LNCAP (cell line): ENCODE results near the gene STK32C.

Experiments
- TF ChIP-seq, protein P1 (sequence below): fragments of 450-650 bp; IDR thresholded peaks from 2 replicates; pipeline ENCODE4 v1.5.1; 2017; ENCODE audit warnings: mild to moderate bottlenecking

Gene STK32C

GRCh38 chr10:132204781-132205473, 102.8 kb downstream of the STK32C start:
- TF ChIP-seq, protein P1, sequence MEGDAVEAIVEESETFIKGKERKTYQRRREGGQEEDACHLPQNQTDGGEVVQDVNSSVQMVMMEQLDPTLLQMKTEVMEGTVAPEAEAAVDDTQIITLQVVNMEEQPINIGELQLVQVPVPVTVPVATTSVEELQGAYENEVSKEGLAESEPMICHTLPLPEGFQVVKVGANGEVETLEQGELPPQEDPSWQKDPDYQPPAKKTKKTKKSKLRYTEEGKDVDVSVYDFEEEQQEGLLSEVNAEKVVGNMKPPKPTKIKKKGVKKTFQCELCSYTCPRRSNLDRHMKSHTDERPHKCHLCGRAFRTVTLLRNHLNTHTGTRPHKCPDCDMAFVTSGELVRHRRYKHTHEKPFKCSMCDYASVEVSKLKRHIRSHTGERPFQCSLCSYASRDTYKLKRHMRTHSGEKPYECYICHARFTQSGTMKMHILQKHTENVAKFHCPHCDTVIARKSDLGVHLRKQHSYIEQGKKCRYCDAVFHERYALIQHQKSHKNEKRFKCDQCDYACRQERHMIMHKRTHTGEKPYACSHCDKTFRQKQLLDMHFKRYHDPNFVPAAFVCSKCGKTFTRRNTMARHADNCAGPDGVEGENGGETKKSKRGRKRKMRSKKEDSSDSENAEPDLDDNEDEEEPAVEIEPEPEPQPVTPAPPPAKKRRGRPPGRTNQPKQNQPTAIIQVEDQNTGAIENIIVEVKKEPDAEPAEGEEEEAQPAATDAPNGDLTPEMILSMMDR = no peak

DNA sequence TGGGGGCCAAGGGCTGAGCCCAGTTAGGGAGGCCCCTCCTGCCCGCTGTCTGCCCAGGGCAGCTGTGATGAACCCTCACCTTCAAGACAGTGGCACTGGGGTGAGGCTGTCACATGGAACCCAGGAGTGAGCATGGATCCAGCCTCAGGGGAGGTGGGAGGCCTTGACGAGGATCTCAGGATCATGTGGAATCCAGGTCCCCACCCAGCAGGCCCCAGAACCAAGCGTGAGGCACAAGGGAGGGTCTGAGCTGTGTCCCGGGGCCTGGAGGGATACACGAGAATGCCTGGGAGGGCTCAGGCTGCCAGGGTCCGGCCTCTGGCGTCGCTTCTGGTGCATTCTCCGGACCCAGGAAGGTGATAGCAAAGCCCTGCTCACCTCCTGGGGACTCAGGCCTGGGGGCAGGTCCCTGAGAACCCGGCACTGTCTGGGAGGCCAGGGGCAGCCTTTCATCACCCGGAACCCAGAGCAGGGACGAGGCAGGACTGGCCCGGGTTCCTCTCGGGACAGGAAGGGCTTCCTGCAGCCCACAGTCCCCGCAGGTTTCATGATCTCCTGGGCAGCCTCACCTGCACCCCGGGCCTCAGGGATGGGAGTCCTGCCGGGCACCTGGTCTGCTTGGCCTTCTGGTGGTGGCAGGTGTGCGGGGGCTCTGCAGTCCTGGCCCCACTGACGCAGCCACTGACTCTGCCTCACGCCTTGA, 103.5 kb downstream of the STK32C start:
- TF ChIP-seq, protein P1 = no peak

DNA sequence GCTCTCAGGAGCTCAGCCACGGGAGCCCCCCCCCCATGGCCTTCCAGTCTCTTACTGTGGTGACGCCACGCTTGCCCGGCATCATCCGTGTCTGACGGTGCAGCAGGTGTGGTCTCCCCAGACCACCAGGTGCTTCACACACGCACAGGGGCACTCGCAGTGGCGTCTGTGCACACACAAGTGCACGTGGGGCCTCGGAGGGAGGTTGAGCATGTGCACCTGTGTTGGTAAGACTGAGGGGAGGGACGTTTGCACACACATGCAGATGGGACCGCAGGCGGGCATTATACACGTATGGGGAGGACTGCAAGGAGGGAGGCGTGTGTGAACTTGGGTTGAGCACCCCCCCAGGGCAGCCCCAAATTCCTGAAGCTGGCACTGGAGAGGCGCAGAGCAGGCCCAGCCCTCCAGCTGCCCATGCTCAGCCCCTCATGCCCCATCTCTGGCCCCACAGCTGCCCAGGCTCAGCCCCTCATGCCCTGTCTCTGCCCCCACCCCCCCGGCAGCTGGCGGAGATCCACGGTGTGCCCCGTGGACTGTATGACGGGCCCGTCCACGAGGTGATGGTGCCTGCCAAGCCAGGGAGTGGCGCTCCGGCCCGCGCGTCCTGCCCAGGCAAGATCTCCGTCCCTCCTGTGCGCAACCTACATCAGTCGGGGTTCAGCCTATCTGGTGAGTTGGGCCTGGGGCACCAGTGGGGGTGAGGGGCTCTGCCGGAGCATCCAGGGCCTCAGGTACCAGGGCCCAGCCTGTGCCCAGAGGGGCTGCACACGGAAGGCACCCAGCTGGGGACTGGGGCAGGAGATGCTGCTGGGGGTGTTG, 104.3 kb downstream of the STK32C start:
- TF ChIP-seq, protein P1 = no peak

DNA sequence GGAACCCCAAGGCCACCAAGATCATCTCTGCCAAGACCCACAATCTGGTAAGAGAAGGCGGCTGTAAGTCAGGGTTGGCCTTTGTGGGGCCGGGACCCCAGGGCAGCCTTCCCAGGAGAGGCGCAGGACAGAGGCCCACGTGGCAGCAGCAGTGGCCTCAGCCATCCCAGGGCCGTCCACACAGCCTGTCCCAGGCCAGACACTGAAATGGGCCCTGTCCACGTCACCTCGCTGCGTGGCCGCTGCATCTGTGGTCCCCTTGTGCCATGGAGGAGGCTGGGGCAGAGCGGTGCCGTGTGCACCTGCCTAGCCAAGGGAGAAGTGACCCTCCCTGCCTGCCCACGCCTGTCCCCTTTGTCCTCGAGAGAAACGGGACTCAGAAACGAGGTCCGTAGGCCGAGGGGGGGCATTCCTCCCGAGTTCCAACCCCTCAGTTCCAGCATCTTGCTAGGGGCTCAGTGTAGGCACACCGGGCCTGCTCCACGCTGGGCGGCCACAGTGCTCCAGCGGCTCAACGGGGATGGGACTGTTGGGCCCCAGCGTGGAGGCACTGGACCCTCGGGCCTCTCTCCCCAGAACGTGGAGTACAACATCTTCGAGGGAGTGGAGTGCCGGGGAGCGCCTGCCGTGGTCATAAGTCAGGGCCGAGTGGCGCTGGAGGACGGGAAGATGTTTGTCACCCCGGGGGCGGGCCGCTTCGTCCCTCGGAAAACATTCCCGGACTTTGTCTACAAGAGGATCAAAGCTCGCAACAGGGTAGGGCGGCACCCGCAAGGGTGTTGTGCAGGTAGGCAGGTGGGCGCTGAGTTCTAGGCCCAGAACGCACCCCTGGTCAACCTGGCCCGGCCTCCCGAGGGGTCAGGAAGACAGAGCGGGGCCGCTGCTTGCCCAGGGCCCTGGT, 105.4 kb downstream of the STK32C start:
- TF ChIP-seq, protein P1 = no peak

- TF ChIP-seq, protein P1 = no peak
These were observed 106.4 kb downstream of the STK32C start for GRCh38 chr10:132201111-132201969.

DNA sequence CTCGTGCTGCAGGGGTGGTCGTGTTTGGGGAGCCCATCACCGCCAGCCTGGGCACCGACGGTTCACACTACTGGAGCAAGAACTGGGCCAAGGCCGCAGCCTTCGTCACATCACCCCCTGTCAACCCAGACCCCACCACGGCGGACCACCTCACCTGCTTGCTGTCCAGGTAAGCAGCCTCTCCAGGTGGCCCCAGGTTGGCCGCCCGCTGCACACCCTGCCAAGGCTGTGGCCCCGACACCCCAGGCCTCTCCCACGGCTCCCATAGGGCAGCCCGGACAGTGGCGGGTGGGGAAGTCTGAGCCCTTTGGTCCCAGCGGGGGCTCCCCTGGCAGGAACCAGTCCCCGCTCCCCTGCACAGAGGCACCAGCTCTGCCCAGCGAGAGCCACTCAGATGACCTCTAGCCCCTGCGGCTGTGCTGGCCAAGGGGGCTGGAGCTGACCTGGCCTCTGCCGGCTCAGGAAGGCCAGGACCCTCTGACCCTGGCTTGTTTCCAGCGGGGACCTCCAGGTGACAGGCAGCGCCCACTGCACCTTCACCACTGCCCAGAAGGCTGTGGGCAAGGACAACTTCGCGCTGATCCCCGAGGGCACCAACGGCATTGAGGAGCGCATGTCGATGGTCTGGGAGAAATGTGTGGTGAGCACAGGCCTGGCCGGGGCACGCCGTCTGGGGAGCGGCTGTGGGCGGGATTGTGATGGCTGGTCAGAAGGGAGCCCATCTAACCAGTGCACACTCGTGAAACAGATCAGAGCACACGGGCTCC, 107.2 kb downstream of the STK32C start:
- TF ChIP-seq, protein P1 = no peak
